ENCODE measurements around the gene ZNF846. TPM values are rescaled to one million over a fixed set of nuclear protein-coding genes. Genes with fewer than 3 reads are reported as not detected.

ZNF846 gene
- total RNA-seq, result 8.0 and 10.7 TPM in 2 replicates

GRCh38 chr19:9768175-9769112 is at the start of gene ZNF846:
Gene ZNF846 (minus strand): TSS chr19:9768738. CDS start chr19:9764950, 3,788 bp downstream.

Other genes starting within 250 kb of the ZNF846 start
- 5.3 and 6.4 TPM in 2 replicates for gene ZNF426, start 230.1 kb downstream of the ZNF846 start, total RNA-seq
- 20.7 and 22.9 TPM in 2 replicates for gene ZNF121, start 184.2 kb downstream of the ZNF846 start, total RNA-seq
- 20.6 and 29.0 TPM in 2 replicates for gene ZNF561, start 147.5 kb downstream of the ZNF846 start, total RNA-seq
- gene ZNF562, start 93.6 kb downstream of the ZNF846 start, total RNA-seq, result 18.8 and 19.1 TPM in 2 replicates
- 11.2 and 13.2 TPM in 2 replicates for gene FBXL12, start 50.3 kb upstream of the ZNF846 start, total RNA-seq
- gene UBL5, start 59.2 kb upstream of the ZNF846 start, total RNA-seq, result 614 and 735 TPM in 2 replicates
- gene PIN1, start 66.6 kb upstream of the ZNF846 start, total RNA-seq, result 98.3 and 102 TPM in 2 replicates
- 3.6 and 4.2 TPM in 2 replicates for gene OLFM2, start 167.8 kb upstream of the ZNF846 start, total RNA-seq
- 0.62 and 4.9 TPM in 2 replicates for gene COL5A3, start 241.8 kb upstream of the ZNF846 start, total RNA-seq
- not detected in 2 replicates for gene RDH8, start 244.7 kb upstream of the ZNF846 start, total RNA-seq